Skeletal muscle satellite cell (primary cell): ENCODE results near the gene OR4D11.
A peak's percentile ranks its signal among the peaks of the same experiment; 100 is the strongest.

Experiments used
- H3K27me3 ChIP-seq: 2 replicates; pipeline ENCODE4 v1.7.0; 2013; ENCODE audit warnings: low read length; ENCODE audit not compliant: control insufficient read depth, insufficient read depth
- H3K36me3 ChIP-seq: 2 replicates; pipeline ENCODE4 v1.7.0; 2013; ENCODE audit warnings: mild to moderate bottlenecking, control low read depth, low read length; ENCODE audit not compliant: insufficient read depth
- H3K4me1 ChIP-seq: 2 replicates; pipeline ENCODE4 v1.7.0; 2013; ENCODE audit warnings: low read length; ENCODE audit not compliant: control insufficient read depth, insufficient read depth
- H3K4me2 ChIP-seq: 2 replicates; pipeline ENCODE4 v1.7.0; 2013; ENCODE audit warnings: mild to moderate bottlenecking, low read length
- H3K4me3 ChIP-seq: 2 replicates; pipeline ENCODE4 v1.7.0; 2013; ENCODE audit warnings: low read length
- H3K9ac ChIP-seq: 2 replicates; pipeline ENCODE4 v1.7.0; 2013; ENCODE audit warnings: mild to moderate bottlenecking, low read depth, low read length, moderate library complexity
- H3K9me3 ChIP-seq: replicated peaks from 2 replicates; pipeline ENCODE4 v1.7.0; 2013; ENCODE audit warnings: mild to moderate bottlenecking, control low read depth, low read length

OR4D11 gene

GRCh38 chr11:59550368-59550841 is 47.0 kb downstream of the OR4D11 start:
- Histone ChIP-seq H3K9me3 (no peaks in the 10 kb centered on the region), H3K4me2 (peak overlapping the region; percentile 78), H3K27me3 (no peaks in the 10 kb centered on the region), H3K9ac (peak overlapping the region; percentile 82), H3K4me1 (peaks cover 12% of the 10 kb centered on the region), H3K36me3 (no peaks in the 10 kb centered on the region), H3K4me3 (peak overlapping the region; percentile 68)

- Histone ChIP-seq H3K4me3 (peak overlapping the region; percentile 68), H3K4me2 (peak overlapping the region; percentile 78), H3K9ac (peak overlapping the region; percentile 82)
These were observed 47.7 kb downstream of the OR4D11 start for GRCh38 chr11:59550842-59551658.

GRCh38 chr11:59551659-59552521 is 48.5 kb downstream of the OR4D11 start:
- peak overlapping the region; percentile 68 for H3K4me3 ChIP-seq
- no peaks in the 10 kb centered on the region for H3K9me3 ChIP-seq
- peak overlapping the region; percentile 82 for H3K9ac ChIP-seq
- no peaks in the 10 kb centered on the region for H3K36me3 ChIP-seq
- H3K4me2 ChIP-seq, result peak overlapping the region; percentile 78
- H3K4me1 ChIP-seq, result peaks cover 19% of the 10 kb centered on the region
- H3K27me3 ChIP-seq, result no peaks in the 10 kb centered on the region

More at GRCh38 chr11:59550842-59551658, 47.7 kb downstream of the OR4D11 start:
- no peaks in the 10 kb centered on the region for H3K9me3 ChIP-seq
- peaks cover 16% of the 10 kb centered on the region for H3K4me1 ChIP-seq
- H3K36me3 ChIP-seq, result no peaks in the 10 kb centered on the region
- no peaks in the 10 kb centered on the region for H3K27me3 ChIP-seq

- Histone ChIP-seq H3K4me2 (no peak overlapping the region), H3K27me3 (no peaks in the 10 kb centered on the region), H3K9ac (no peak overlapping the region), H3K36me3 (no peaks in the 10 kb centered on the region), H3K4me3 (no peak overlapping the region), H3K4me1 (peaks cover 21% of the 10 kb centered on the region), H3K9me3 (no peaks in the 10 kb centered on the region)
These were observed 49.5 kb downstream of the OR4D11 start for GRCh38 chr11:59552844-59553243.

- Histone ChIP-seq H3K4me3 (no peak overlapping the region), H3K4me2 (no peak overlapping the region), H3K36me3 (no peaks in the 10 kb centered on the region), H3K4me1 (peaks cover 21% of the 10 kb centered on the region), H3K27me3 (no peaks in the 10 kb centered on the region), H3K9me3 (no peaks in the 10 kb centered on the region), H3K9ac (no peak overlapping the region)
These were observed 49.9 kb downstream of the OR4D11 start for GRCh38 chr11:59553323-59553722.
